NCI-H1436 treated with DMSO at 0.1 percent for 48 hours (cell line): ENCODE data around the gene MRPS9.

ENCODE experiments used
- DNase-seq: peaks from one replicate; lab custom pipeline; 2025; lab: John Stamatoyannopoulos, UW

MRPS9 gene

GRCh38 chr2:105121434-105121833 is 83.6 kb downstream of the MRPS9 start:
- no peak for DNase-seq

DNA sequence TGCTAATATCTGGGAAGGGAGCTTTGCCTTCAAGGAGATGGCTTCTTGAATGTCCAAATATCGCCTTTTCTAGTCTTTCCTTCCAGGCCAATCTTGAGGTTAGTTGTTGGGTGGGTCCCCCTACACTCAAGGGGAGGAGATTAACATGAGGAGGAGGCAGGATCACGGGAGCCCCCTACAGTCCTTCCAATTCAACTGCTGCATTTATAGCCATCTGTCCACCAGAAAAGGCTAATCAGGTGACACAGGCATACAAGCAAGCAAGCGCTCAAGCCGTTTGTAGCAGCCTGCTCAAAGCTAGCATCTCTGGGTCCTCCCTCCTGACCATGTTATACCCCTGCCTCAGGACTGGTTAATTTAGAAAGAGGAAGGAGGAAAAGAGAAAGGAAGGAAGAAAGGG is 87.6 kb downstream of the MRPS9 start:
- no peak for DNase-seq

DNA sequence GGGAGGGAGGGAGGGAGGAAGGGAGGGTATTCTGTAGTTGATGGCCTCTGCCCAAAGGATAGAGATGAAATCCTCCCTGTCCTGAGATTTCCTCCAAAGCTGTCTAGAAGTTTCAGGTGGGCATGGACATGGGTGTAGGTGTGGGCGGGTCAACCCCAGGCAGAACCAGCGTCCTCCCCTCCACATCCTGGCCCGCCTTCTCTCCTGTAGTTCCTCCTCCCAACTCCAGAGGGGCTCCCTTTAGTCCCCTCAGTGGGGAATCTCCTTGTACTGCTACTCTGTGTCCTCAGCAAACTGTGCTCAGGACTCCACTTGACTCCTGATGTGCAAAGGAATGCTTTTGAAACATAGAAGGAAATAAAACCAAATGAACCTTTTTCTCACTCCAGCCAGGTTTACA is 88.1 kb downstream of the MRPS9 start:
- no peak for DNase-seq

GRCh38 chr2:105126336-105126735 is 88.5 kb downstream of the MRPS9 start:
- DNase-seq = no peak

DNA sequence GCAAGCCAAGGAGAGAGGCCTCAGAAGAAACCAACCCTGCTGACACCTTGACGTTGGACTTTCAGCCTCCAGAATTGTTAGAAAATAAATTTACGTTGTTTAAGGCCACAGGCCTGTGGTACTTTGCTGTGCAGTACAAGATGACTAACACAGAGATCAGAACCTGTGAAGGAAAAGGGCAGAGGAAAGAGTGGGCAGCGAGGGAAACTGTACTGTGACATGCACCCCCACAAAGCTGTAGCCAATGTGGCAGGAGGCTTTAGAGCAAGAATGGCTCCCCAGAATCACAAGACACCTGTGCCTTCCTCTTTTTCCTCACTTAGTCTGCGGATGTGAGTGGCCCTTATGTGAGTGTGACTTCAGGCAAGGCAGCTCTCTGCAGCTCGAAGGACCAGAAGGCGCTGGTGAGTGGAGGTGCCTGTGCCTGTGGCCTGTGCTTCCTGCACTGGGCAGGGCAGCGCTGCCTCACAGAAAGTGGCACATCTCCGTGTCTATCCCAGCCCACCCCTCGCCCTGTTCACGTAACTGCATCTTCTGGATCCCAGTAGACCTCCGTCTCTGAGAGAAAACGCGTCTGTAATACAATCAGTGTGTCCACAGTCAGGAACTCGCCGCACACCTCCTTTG is 89.5 kb downstream of the MRPS9 start:
- no peak for DNase-seq

GRCh38 chr2:105129722-105130232 is 91.9 kb downstream of the MRPS9 start:
- DNase-seq = no peak

DNA sequence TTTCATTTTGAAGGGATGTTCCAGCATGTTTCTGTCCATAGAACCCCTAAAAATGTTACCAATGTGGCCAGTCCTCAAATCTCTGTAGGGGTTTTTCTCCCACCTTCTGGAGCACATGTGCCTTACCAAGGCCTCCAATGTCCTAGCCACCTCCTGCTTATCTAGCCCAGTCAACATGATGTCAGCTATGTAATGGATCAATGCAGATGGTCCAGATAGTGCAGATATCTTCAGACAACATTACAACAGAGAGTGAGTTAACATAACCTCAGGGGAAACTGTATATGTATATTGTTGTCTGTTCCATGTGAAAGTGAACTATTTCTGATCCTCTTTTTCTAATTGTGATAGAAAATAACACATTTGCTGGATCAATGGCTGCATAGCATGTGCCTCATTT is 92.7 kb downstream of the MRPS9 start:
- no peak for DNase-seq

DNA sequence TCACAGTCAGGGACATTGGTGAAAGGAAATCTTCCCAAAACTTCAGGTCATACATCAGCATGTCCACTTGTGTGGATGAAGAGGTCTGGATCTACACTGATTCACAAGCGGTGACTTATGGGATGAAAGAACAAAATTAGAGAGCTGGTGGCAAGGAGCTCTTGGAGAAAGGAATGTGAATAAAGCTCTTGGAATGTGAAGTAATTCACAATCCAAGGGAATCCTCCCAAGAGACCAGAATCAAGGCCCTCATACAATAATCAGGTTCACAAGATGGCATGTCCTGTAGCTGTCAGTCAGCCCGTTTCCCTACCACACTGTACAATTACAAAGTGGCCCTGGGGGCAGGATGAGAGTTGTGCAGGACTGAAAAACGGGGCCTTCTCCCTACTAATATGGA is 96.2 kb downstream of the MRPS9 start:
- no peak for DNase-seq

- DNase-seq = no peak
Observed at GRCh38 chr2:105135436-105135835, 97.6 kb downstream of the MRPS9 start.

- DNase-seq = no peak
Observed at GRCh38 chr2:105136394-105136793, 98.5 kb downstream of the MRPS9 start.

- no peak for DNase-seq
Observed at GRCh38 chr2:105138643-105139042, 100.8 kb downstream of the MRPS9 start.

- no peak for DNase-seq
Observed at GRCh38 chr2:105139556-105140239, 101.8 kb downstream of the MRPS9 start.

DNA sequence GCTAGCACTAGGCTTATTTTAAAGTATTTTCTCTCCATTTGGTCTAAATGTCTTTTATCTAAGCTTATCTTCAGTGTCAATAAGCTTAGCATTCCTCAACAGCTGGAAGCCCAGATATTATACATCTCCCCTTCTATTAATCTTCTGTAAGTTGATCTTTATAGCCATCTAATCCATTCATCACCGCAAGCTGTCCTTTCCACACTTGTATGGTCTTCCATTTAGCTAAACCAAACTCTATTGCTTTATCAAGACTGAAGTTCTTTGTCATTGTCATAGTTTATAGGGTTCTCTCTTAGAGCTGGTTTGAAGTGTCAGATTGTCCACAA is 102.3 kb downstream of the MRPS9 start:
- DNase-seq = no peak

DNA sequence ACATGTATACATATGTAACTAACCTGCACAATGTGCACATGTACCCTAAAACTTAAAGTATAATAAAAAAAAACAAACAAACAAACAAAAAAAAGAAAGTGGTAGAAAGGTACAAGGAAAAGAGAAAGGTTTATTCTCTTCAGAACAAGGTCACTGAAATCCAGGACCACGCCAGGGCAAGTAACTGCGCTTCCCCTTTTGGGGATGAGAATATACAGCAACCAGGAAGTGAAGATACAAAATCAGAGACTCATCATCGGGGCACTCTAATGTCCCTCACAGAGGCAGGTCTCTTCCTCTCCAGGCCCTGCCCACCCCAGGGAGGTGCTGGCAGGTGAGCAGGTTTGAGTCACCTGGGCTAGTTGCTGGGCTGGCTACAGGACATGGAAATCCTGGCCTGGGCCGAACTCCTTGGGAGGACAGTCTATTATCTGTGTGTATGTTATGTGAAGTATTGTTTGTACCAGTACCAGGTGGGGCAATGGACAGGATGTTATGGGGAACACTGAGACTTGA is 103.3 kb downstream of the MRPS9 start:
- no peak for DNase-seq

DNA sequence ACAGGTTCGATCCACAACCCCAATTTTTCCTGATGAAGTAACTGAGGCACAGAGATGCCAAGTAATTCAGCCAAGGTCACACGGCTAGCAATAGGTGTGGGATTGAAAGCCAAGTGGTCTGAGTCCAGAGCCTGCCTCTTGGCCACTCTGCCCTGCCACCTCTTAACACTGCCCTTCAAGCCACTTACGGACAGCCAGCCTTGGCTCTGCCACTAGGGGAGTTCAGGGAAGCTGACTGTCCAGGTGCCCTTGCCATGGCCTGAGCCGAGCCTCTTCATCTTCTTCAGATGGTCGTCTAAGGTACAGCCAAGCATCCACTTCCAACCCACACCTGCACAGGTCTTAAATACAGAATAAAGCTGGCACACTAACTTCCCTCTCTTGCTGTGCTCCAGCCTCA is 104.4 kb downstream of the MRPS9 start:
- DNase-seq = no peak

GRCh38 chr2:105143094-105143466 is 105.2 kb downstream of the MRPS9 start:
- no peak for DNase-seq

DNA sequence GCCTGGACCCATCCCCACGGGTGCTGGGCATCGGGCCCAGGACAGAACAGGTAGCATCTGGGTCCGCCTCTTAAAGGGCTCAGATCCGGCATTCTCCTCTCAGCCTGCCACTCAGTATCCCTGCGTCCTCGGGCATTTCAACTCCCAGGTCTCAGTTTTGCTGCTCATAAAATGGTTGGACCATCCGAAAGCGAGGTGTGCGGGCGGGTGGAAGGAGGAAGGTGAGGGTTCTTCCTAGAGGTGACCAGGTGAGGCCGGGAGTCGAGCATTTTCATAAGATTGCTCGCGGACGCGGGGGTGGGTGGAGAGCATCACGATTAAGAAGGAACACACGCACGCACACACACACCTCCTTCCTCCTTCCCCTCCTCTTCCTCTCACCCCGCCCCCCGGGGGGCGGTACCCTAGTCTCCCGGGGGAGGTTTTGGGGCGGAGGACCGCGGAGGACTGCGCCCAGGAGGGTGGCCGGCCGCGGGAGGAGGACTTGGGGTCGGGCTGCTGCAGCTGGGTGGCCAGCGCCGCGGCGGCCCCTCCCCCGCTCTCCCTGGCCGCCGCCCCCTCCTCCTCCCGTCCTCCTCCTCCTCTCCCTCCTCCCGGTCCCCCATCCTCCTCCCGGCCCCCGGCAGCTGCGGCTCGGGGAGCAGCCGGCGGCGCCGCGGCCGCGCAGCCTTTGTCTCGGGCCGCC is 105.7 kb downstream of the MRPS9 start:
- DNase-seq = no peak

DNA sequence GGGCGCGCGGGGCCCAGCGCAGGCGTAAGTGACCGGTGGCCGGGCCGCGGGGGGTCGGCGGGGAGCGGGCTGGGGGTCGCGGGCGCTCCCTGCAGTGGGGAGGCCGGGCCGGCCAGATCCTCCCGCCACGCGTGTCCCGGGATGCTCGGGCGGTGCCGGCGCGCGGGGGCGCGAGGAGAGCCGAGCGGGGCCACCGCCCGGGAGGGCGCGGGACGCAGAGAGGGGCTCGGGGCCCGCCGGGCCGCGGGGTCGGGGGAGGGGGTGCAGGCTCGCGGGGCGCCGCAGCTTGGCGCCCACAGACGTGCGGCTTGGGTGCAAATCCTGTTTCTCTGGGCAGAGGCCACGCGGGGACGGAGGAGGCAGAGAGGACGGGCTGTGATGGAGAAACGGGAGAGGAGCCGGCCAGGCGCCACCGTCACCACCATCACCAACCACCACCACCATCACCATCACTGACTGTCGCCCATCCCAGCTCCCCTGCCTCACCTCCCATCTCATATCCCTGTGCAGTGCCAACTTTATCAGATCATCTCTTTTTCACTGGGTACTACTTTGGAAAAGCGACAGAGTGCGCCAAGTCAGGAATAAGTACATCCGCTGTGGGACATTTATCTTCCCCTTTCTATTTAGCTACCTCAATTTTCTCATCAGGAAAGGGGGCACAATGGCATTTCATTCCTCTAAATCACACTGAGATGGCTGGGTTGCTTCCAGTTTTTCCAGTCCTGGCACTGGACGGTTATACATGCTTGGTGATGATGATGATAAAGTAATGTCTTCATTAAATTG is 106.5 kb downstream of the MRPS9 start:
- DNase-seq = no peak

DNA sequence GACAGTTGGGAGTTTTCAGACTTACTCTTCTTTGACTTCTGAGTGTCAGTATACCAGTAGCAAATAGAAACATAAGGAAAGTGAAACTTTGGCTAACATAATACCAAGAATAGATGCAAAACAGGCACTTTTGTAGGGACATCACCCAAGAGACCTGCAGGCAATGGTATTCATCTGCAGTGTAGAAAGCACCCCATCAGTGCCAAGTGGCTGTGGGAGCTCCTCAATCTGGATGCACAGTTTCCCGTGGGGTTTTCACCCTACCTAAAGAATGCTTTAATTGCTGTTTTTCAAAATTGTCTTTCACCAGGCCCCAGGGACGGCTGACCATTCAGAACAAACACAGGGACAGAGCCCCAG is 107.1 kb downstream of the MRPS9 start:
- no peak for DNase-seq

DNA sequence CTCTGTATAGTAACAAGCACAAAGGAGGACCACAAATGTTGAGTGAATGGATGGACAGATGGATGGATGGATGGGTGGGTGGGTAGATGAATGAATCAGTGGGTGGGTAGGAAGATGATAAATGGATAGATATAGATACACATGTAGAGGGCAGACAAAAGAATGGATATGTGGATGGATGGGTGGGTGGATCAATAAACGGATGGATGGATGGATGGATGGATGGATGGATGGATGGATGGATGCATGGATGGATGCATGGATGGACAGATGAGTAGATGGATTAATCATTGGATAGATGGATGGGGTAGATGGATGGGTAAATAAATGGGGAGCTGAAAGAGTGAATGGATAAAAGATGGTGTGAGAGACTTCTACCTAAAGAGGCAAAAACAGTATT is 111.4 kb downstream of the MRPS9 start:
- no peak for DNase-seq
